Lung (tissue), 12 donors: ENCODE measurements around the gene C12orf57. TPM values are rescaled to one million over a fixed set of nuclear protein-coding genes. Genes with fewer than 3 reads are reported as not detected.

ENCODE experiments used
- ATAC-seq: fragments of 200-7000 bp; cut with Tn5 transposase; one replicate; pipeline ENCODE4 v1.9.1; 2020; ENCODE audit warnings: moderate number of reproducible peaks; ENCODE audit not compliant: insufficient read depth, low FRiP score
- DNase-seq, 3 donors: peaks; one replicate each; pipeline ENCODE4 v3.0.0-alpha.2; 2013 to 2017
- H3K27ac ChIP-seq, 2 donors: one replicate each; pipeline ENCODE4 v1.5.1; 2013; ENCODE audit warnings: mild to moderate bottlenecking in 2 of 2, moderate library complexity in 2 of 2, control low read depth in 1 of 2, inconsistent platforms in 1 of 2, low read depth in 1 of 2, low read length in 1 of 2
- H3K27me3 ChIP-seq, 3 donors: one replicate each; pipeline ENCODE4 v1.5.1; 2013; ENCODE audit warnings: low read length in 2 of 3; ENCODE audit not compliant: control insufficient read depth in 3 of 3, insufficient read depth in 3 of 3
- H3K36me3 ChIP-seq, 4 donors: one replicate each; pipeline ENCODE4 v1.5.1; 2013; ENCODE audit warnings: low read length in 4 of 4, mild to moderate bottlenecking in 1 of 4, moderate library complexity in 1 of 4; ENCODE audit not compliant: control insufficient read depth in 4 of 4, insufficient read depth in 4 of 4
- H3K4me1 ChIP-seq, 5 donors: one replicate each; pipeline ENCODE4 v1.5.1; 2013; ENCODE audit warnings: low read length in 5 of 5, mild to moderate bottlenecking in 2 of 5, moderate library complexity in 1 of 5; ENCODE audit not compliant: control insufficient read depth in 5 of 5, insufficient read depth in 5 of 5
- H3K4me3 ChIP-seq: one replicate; pipeline ENCODE4 v1.5.1; 2013; ENCODE audit warnings: mild to moderate bottlenecking, control low read depth, moderate library complexity
- H3K9ac ChIP-seq, 2 donors: one replicate each; pipeline ENCODE4 v1.5.1; 2013; ENCODE audit warnings: low read length in 2 of 2, control low read depth in 1 of 2; ENCODE audit not compliant: insufficient read depth in 1 of 2
- H3K9me3 ChIP-seq, 4 donors: one replicate each; pipeline ENCODE4 v1.5.1; 2013; ENCODE audit warnings: low read length in 3 of 4, mild to moderate bottlenecking in 1 of 4, moderate library complexity in 1 of 4; ENCODE audit not compliant: control insufficient read depth in 4 of 4, insufficient read depth in 3 of 4
- WGBS, 2 donors: extraction: QIAGEN DNeasy Blood & Tissue Kit; methylation state at CpG; one replicate each; pipeline ENCODE4 v1.1.7; 2013; 5-methylcytosine and 5-hydroxymethylcytosine counted together
- polyA plus RNA-seq, 2 donors: library from polyadenylated mRNA; stranded (reverse); fragments of 200-250 nt; gene quantifications; one replicate each; pipeline ENCODE4 v1.2.1, GENCODE V29; 2013
- total RNA-seq, 2 donors: library from RNA; depleted of rRNA in 1 of 2; stranded (reverse); fragments of >200 nt in 1 of 2; gene quantifications; one replicate each; pipeline ENCODE4 v1.2.1, GENCODE V29; 2014 to 2021
- TF ChIP-seq, protein P1 (sequence below): IDR thresholded peaks from 2 replicates; pipeline ENCODE4 v1.5.1; 2012; ENCODE audit warnings: mild to moderate bottlenecking; ENCODE audit errors: control extremely low read depth, extremely low read depth
- donor health status: control.
- donor health status: control.
- donor health status: Bipolar disorder and iron deficiency.
- donor health status: healthy.
- donor health status: DM: yes; HTN: yes; CAD: no.

Gene C12orf57
- total and polyA plus RNA-seq, 4 donors: 92.9 to 437 (median 283) TPM

DNA sequence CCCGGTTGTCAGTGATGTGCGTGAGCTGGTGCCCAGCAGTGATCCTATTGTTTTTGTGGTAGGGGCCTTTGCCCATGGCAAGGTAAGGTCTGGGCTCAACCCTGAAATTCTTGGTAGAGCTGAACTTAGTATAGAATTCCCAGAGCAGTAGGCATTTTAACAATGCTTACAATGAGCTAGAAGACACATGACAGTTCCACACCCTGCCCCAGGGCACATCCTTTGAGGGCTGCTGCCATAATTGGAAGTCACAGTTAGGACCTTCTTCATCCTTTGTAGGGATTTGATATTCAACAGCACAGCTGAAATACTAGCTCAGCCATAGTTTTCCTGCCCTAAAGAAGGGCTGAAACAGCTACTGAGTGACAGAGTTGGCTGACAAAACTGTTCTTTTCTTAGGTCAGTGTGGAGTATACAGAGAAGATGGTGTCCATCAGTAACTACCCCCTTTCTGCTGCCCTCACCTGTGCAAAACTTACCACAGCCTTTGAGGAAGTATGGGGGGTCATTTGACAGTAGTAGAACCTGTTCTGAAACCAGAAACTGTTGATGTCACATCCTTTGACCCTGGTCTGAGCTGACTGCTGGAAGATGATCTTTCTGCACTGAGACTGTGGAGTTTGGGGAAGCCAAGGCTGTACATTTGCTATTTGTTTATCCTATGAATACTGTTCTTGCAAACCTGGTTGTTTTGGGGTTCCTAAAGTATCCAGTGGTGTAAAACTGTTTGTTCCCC, 31.6 kb downstream of the C12orf57 start:
- Histone ChIP-seq H3K4me3 (no peak overlapping the region), H3K27me3 (no peaks in the 10 kb centered on the region), H3K36me3 (peaks cover 26 to 46% (median 42%) of the 10 kb centered on the region in 4 donors), H3K4me1 (peaks cover 3 to 20% (median 5%) of the 10 kb centered on the region in 5 donors), H3K9ac (no peak overlapping the region), H3K9me3 (no peaks in the 10 kb centered on the region), H3K27ac (no peak overlapping the region)
- DNase-seq (no peak), ATAC-seq (no peak)
- TF ChIP-seq, protein P1, sequence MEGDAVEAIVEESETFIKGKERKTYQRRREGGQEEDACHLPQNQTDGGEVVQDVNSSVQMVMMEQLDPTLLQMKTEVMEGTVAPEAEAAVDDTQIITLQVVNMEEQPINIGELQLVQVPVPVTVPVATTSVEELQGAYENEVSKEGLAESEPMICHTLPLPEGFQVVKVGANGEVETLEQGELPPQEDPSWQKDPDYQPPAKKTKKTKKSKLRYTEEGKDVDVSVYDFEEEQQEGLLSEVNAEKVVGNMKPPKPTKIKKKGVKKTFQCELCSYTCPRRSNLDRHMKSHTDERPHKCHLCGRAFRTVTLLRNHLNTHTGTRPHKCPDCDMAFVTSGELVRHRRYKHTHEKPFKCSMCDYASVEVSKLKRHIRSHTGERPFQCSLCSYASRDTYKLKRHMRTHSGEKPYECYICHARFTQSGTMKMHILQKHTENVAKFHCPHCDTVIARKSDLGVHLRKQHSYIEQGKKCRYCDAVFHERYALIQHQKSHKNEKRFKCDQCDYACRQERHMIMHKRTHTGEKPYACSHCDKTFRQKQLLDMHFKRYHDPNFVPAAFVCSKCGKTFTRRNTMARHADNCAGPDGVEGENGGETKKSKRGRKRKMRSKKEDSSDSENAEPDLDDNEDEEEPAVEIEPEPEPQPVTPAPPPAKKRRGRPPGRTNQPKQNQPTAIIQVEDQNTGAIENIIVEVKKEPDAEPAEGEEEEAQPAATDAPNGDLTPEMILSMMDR: no peak
- WGBS, 2 donors: 94 to 97% methylated on average over 2 of the region's 2 CpGs

DNA sequence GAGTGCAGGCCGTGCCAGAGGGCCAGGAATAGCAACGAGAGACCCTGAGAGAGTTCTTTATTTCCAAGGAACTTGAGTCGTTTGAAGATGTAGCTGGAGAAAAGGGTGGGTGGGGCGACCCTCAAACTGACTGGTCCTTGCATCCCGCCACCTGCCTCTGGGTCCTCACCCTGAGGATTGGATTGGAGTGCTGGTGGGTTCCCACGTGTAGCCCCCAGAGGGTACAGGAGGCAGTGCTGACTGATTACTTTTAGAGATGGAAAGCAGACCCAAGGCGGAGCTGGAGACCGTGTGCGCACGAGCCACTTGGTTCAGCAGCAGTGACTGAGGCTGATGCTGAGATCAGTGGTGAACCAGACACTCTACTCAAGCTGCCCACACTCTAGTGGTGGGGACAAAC, 33.8 kb downstream of the C12orf57 start:
- WGBS, 2 donors: 77 to 87% methylated on average over 10 of the region's 10 CpGs

DNA sequence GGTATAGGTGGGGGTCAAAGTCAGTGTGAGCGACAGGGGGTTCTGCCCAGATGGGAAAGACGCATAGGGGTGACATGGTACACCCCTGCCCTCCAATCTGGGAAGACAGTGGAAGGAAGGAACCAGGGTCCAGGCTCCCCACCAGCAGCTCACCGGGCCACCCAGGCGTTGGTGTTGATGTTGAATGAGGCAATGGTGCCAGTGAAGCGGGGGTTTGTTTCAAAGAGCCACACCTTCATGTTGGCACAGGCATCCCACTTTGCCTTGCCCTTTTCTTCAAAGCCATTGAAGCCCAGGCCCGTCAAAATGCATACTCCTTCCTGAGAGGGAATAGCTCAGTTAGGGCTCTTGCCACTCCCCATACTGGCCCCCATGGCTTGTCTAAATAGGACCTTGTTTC, 34.4 kb downstream of the C12orf57 start:
- DNase-seq (no peak), ATAC-seq (no peak)
- WGBS, 2 donors: 69 to 85% methylated on average over 6 of the region's 6 CpGs
- peaks cover 35 to 65% (median 57%) of the 10 kb centered on the region in 4 donors for H3K36me3 ChIP-seq
- no peaks in the 10 kb centered on the region for H3K27me3 ChIP-seq
- H3K27ac ChIP-seq: peak overlapping the region in 1 of 2 donors; percentile 53
- no peak overlapping the region for H3K4me3 ChIP-seq
- no peak overlapping the region for H3K9ac ChIP-seq
- no peaks in the 10 kb centered on the region for H3K9me3 ChIP-seq
- peaks cover 0 to 12% (median 0%) of the 10 kb centered on the region in 5 donors for H3K4me1 ChIP-seq
- TF ChIP-seq, protein P1: no peak

More for the DNA sequence above, 33.8 kb downstream of the C12orf57 start:
- ATAC-seq (no peak), DNase-seq (no peak)
- Histone ChIP-seq H3K27ac (peak overlapping the region in 1 of 2 donors; percentile 53), H3K9ac (no peak overlapping the region), H3K36me3 (peaks cover 32 to 63% (median 54%) of the 10 kb centered on the region in 4 donors), H3K4me1 (peaks cover 0 to 12% (median 0%) of the 10 kb centered on the region in 5 donors), H3K4me3 (no peak overlapping the region), H3K9me3 (no peaks in the 10 kb centered on the region), H3K27me3 (no peaks in the 10 kb centered on the region)
- TF ChIP-seq, protein P1: no peak
